ACC112 (cell line): ENCODE data around the gene SENP7.
"Not testable (repeated sequence)": the region's sequence is repeated elsewhere in the genome, so short reads cannot be mapped to it uniquely, and the experiment has no call there.

Source experiments
- H2AFZ ChIP-seq: fragments of 200-600 bp; sonication (generic); one replicate; pipeline ENCODE4 v1.6.0; 2017; ENCODE audit warnings: antibody characterized with exemption, low read length; ENCODE audit not compliant: unreplicated experiment
- H3K27ac ChIP-seq: fragments of 200-600 bp; sonication (generic); 2 replicates; pipeline ENCODE4 v1.5.1; 2014; ENCODE audit warnings: low read depth, mild to moderate bottlenecking, antibody characterized with exemption, low read length, moderate library complexity
- H3K27me3 ChIP-seq: fragments of 200-600 bp; sonication (generic); 2 replicates; pipeline ENCODE4 v1.6.1; 2014; ENCODE audit warnings: mild to moderate bottlenecking, antibody characterized with exemption, low read length, moderate library complexity, mixed read lengths; ENCODE audit not compliant: insufficient read depth
- H3K36me3 ChIP-seq: fragments of 200-600 bp; sonication (generic); 2 replicates; pipeline ENCODE4 v1.6.1; 2016; ENCODE audit warnings: mild to moderate bottlenecking, antibody characterized with exemption, low read length, moderate library complexity, mixed read lengths; ENCODE audit not compliant: insufficient read depth
- H3K4me1 ChIP-seq: fragments of 200-600 bp; sonication (generic); one replicate; pipeline ENCODE4 v1.6.1; 2016; ENCODE audit warnings: low read length, mixed read lengths; ENCODE audit not compliant: insufficient read depth, unreplicated experiment, control insufficient read depth
- H3K4me3 ChIP-seq: fragments of 200-600 bp; sonication (generic); 2 replicates; pipeline ENCODE4 v1.5.1; 2014; ENCODE audit warnings: mild to moderate bottlenecking, low read depth, low read length
- H3K79me2 ChIP-seq: fragments of 200-600 bp; sonication (generic); one replicate; pipeline ENCODE4 v1.6.0; 2016; ENCODE audit warnings: low read length; ENCODE audit not compliant: control insufficient read depth, unreplicated experiment, insufficient read depth

SENP7 gene

DNA sequence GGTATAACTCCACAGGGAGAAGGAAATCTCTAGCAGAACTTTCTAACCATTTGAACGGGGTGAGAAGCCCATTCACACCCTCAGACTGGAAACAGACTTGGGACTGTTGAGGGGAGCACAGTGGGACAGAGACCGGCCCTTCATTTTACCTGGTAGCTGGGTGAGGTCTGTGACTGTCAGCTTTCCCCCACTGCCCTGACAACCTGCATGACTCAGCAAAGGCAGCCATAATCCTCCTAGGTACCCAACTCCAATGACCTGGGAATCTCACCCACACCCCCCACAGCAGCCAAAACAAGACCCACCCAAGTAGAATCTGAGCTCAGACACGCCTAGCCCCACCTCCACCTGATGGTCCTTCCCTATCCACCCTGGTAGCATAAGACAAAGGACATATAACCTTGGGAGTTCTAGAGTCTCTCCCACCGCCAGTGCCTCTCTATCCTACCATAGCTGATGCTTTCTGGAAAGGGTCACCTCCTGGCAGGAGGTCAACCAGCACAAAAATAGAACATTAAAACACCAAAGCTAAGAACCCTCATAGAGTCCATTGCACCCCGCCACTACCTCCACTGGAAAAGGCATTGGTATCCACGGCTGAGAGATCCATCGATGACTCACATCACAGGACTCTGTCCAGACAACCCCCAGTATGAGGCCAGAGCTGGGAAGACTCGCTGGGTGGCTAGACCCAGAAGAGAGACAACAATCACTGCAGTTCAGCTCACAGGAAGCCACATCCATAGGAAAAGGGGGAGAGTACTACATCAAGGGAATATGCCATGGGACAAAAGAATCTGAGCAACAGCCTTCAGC lies 28.0 kb downstream of the SENP7 start:
- H3K79me2 ChIP-seq, result no peaks in the 10 kb centered on the region
- no peaks in the 10 kb centered on the region for H3K36me3 ChIP-seq
- no peak overlapping the region for H3K4me3 ChIP-seq
- H3K27ac ChIP-seq, result no peak overlapping the region
- H2AFZ ChIP-seq, result no peak overlapping the region
- no peaks in the 10 kb centered on the region for H3K4me1 ChIP-seq
- H3K27me3 ChIP-seq, result no peaks in the 10 kb centered on the region

DNA sequence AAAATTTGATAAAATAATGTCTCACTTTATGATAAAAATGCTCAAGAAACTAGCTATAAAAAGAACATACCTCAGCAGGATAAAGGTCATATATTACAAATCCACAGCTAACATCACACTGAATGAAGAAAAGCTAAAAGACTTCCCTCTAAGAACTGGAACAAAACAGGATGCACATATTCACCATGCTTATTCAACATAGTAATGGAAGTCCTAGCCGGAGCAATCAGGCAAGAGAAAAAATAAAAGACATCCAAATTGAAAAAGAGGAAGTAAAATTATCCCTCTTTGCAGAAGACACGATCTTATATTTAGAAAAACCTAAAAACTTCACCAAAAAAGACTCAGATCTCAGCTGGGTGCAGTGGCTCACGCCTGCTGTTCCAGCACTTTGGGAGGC lies 34.0 kb downstream of the SENP7 start:
- H3K27ac ChIP-seq, result no peak overlapping the region

DNA sequence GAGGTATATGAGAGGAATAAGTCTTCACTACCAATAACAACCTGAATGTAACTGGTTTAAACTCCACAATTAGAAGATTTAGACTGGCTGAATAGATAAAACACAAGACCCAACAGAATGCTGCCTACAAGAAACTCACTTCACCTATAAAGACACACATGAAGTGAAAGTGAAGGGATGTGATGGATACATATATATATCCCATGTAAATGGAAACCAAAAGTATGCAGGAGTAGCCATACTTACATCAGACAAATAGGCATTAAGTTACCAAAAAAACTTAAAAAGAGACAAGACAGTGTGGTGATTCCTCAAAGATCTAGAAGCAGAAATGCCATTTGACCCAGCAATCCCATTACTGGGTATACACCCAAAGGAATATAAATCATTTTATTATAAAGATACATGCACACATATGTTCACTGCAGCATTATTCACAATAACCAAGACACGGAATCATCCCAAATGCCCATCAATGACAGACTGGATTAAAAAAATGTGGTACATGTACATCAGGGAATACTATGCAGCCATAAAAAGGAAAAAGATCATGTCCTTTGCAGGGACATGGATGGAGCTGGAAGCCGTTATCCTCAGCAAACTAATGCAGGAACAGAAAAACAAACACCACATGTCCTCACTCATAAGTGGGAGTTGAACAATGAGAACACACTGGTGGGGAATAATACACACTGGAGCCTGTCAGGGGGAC lies 38.0 kb downstream of the SENP7 start:
- not testable (repeated sequence) for H2AFZ ChIP-seq, H3K27me3 ChIP-seq, H3K27ac ChIP-seq, H3K36me3 ChIP-seq, H3K79me2 ChIP-seq, H3K4me1 ChIP-seq, H3K4me3 ChIP-seq

More for the DNA sequence above, 34.0 kb downstream of the SENP7 start:
- Histone ChIP-seq H3K27me3 (no peaks in the 10 kb centered on the region), H3K4me1 (no peaks in the 10 kb centered on the region), H3K36me3 (no peaks in the 10 kb centered on the region), H3K4me3 (no peak overlapping the region), H2AFZ (no peak overlapping the region), H3K79me2 (peaks cover 4% of the 10 kb centered on the region)

DNA sequence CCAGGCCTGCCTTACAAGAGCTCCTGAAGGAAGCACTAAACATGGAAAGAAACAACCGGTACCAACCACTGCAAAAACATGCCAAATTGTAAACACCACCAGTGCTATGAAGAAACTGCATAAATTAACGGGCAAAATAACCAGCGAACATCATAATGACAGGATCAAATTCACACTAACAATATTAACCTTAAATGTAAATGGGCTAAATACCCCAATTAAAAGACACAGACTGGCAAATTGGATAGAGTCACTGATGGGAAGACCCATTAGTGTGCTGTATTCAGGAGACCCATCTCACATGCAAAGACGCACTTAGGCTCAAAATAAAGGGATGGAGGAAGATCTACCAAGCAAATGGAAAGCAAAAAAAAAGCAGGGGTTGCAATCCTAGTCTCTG lies 44.3 kb downstream of the SENP7 start:
- H3K27me3 ChIP-seq, H2AFZ ChIP-seq, H3K36me3 ChIP-seq, H3K4me1 ChIP-seq, H3K4me3 ChIP-seq, H3K79me2 ChIP-seq, H3K27ac ChIP-seq: not testable (repeated sequence)

DNA sequence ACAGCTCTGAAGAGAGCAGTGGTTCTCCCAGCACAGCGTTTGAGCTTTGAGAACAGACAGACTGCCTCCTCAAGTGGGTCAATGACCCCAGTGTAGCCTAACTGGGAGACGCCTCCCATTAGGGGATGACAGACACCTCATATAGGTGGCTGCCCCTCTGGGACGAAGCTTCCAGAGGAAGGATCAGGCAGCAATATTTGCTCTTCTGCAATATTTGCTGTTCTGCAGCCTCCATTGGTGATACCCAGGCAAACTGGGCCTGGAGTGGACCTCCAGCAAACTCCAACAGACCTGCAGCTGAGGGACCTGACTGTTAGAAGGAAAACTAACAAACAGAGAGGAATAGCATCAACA lies 45.7 kb downstream of the SENP7 start:
- H2AFZ ChIP-seq, H3K79me2 ChIP-seq, H3K36me3 ChIP-seq, H3K4me1 ChIP-seq, H3K27me3 ChIP-seq, H3K4me3 ChIP-seq, H3K27ac ChIP-seq: not testable (repeated sequence)

DNA sequence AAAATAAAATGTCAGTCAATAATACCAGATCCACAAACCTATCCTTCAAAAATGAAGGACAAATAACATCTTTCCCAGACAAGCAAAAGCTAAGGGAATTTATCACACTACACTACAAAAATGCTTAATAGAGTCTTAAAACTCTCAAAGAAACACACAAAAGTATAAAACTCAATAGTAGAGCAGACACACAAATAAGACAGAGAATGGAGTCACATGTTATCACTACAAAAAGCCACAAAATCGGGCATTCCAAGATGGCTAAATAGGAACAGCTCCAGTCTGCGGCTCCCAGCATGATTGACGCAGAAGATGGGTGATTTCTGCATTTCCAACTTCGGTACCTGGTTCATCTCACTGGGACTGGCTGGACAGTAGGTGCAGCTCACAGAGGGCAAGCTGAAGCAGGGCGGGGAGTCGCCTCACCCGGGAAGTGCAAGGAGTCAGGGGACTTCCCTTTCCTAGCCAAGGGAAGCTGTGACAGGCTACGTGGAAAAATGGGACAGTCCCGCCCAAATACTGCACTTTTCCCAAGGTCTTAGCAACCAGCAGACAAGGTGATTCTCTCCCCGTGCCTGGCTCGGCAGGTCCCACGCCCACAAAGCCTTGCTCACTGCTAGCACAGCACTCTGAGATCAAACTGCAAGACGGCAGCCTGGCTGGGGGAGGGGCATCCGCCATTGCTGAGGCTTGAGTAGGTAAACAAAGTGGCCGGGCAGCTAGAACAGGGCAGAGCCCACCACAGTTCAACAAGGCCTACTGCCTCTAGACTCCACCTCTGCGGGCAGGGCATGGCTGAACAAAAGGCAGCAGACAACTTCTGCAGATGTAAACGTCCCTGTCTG lies 46.3 kb downstream of the SENP7 start:
- Histone ChIP-seq H3K36me3 (no peaks in the 10 kb centered on the region), H3K4me3 (no peak overlapping the region), H3K27me3 (no peaks in the 10 kb centered on the region), H3K4me1 (no peaks in the 10 kb centered on the region), H3K27ac (no peak overlapping the region), H2AFZ (no peak overlapping the region), H3K79me2 (peaks cover 3% of the 10 kb centered on the region)

DNA sequence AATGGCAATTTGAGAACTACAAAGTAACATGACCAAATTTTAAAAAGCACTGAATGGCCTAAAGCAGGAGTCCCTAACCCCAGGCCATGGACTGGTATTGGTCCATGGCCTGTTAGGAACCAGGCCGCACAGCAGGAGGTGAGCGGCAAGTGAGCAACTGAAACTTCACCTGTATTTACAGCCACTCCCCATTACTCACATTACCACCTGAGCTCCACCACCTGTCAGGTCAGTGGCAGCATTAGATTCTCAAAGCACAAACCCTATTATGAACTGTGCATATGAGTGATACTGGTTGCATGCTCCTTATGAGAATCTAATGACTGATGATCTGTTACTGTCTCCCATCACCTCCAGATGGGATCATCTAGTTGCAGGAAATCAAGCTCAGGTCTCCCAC lies 48.8 kb downstream of the SENP7 start:
- H2AFZ ChIP-seq, result no peak overlapping the region
- peaks cover 3% of the 10 kb centered on the region for H3K79me2 ChIP-seq
- no peak overlapping the region for H3K27ac ChIP-seq
- no peaks in the 10 kb centered on the region for H3K27me3 ChIP-seq
- no peaks in the 10 kb centered on the region for H3K4me1 ChIP-seq
- no peak overlapping the region for H3K4me3 ChIP-seq
- H3K36me3 ChIP-seq, result no peaks in the 10 kb centered on the region

DNA sequence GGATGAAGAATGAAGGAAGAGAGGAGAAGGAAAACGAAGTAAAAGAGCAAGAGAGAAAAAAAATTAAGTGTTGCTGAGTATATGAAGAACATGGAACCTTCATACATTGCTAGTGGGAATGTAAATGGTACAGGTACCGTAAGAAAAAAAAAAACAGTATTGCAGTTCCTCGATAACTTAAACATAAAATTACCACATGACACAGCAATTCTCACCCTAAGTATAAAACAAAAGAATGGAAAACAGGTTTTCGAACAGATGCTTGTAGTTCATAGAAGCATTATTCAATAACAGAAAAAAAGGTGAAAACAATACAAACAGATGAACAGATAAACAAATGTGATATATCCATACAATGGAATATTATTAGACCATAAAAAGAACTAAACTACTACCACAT lies 51.6 kb downstream of the SENP7 start:
- H3K36me3 ChIP-seq, result no peaks in the 10 kb centered on the region
- no peaks in the 10 kb centered on the region for H3K4me1 ChIP-seq
- no peaks in the 10 kb centered on the region for H3K27me3 ChIP-seq
- H3K79me2 ChIP-seq, result peaks cover 3% of the 10 kb centered on the region
- no peak overlapping the region for H3K4me3 ChIP-seq
- no peak overlapping the region for H3K27ac ChIP-seq
- no peak overlapping the region for H2AFZ ChIP-seq

- Histone ChIP-seq H2AFZ (no peak overlapping the region), H3K27ac (no peak overlapping the region), H3K27me3 (no peaks in the 10 kb centered on the region), H3K36me3 (no peaks in the 10 kb centered on the region), H3K4me1 (no peaks in the 10 kb centered on the region), H3K79me2 (no peaks in the 10 kb centered on the region), H3K4me3 (no peak overlapping the region)
Measured at GRCh38 chr3:101458387-101458786, 54.6 kb downstream of the SENP7 start.

DNA sequence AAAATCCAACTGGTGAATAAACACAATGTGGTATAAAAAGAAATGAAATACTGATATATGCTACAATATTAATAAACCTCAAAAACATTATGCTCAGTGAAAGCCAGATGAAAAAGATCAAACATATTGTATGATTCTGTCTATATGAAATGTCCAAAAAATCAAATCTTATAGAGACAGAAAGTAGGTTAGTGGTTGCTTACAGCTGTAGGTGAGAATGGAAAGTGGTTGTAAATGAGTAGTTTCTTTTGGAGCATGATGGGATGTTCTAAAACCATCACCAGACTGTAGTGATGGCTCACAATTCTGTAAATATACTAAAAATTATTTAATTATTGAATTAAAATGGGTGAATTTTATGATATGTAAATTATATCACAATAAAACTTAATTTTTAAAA lies 58.4 kb downstream of the SENP7 start:
- no peaks in the 10 kb centered on the region for H3K79me2 ChIP-seq

More for the DNA sequence above, 58.4 kb downstream of the SENP7 start:
- Histone ChIP-seq H3K4me3 (no peak overlapping the region), H2AFZ (no peak overlapping the region), H3K36me3 (no peaks in the 10 kb centered on the region), H3K27ac (no peak overlapping the region), H3K27me3 (no peaks in the 10 kb centered on the region), H3K4me1 (no peaks in the 10 kb centered on the region)
